ENCODE measurements around the gene WDR70.

- TF ChIP-seq EZH2 (IDR thresholded peaks at IDR 0.05; ENCODE audit: borderline replicate concordance, low read depth, low read length, poor library complexity, severe bottlenecking) (no peak), CTCF (conservative IDR thresholded peaks at IDR 0.05; ENCODE audit: low read depth, low read length) (no peak)
Measured at GRCh38 chr5:37696190-37697021, 317.3 kb downstream of the WDR70 start.
